AG04450 (cell line): ENCODE results near the gene POC1B. TPM values are rescaled to one million over a fixed set of nuclear protein-coding genes. Genes with fewer than 3 reads are reported as not detected.

Experiments used
- CTCF ChIA-PET: fragments of 300-600, 350-600 bp; formaldehyde crosslinking; extraction: SDS; loops from one replicate; lab custom pipeline; 2022; ENCODE audit warnings: antibody characterized with exemption, inconsistent platforms; lab: Charles Lee
- POLR2A ChIA-PET: fragments of 350-600 bp; formaldehyde crosslinking; extraction: SDS; loops from one replicate; lab custom pipeline; 2021; ENCODE audit warnings: antibody characterized with exemption, inconsistent platforms; lab: Yijun Ruan, JAX
- DNase-seq: peaks from one replicate; pipeline ENCODE4 v3.0.0-alpha.2; 2011; ENCODE audit warnings: low read depth, low spot score
- H3K27ac ChIP-seq: one replicate; pipeline ENCODE4 v1.5.1; 2012; ENCODE audit warnings: low read depth, low read length, control low read depth
- H3K27me3 ChIP-seq: one replicate; pipeline ENCODE4 v1.6.0; 2012; ENCODE audit warnings: low read length; ENCODE audit not compliant: control insufficient read depth, insufficient read depth
- H3K4me3 ChIP-seq: 2 replicates; pipeline ENCODE4 v1.5.1; 2011; ENCODE audit warnings: mild to moderate bottlenecking, low read depth, low read length, control low read depth
- H3K9me3 ChIP-seq: 2 replicates; pipeline ENCODE4 v1.5.1; 2012; ENCODE audit warnings: low read length; ENCODE audit not compliant: control insufficient read depth, insufficient read depth
- CTCF ChIP-seq: IDR thresholded peaks from 2 replicates; pipeline ENCODE4 v1.5.1; 2011; ENCODE audit warnings: low read depth, low read length, control low read depth, inconsistent platforms
- polyA plus RNA-seq: library from polyadenylated mRNA; depleted of rRNA; stranded (reverse); fragments of >200 nt; gene quantifications from 2 replicates; pipeline ENCODE4 v1.2.3, GENCODE V29; 2011; rRNA removed
- small RNA-seq: library from RNA; depleted of rRNA; stranded (forward); fragments of <200 nt; gene quantifications from one replicate; pipeline ENCODE3, GENCODE V24; 2012; ENCODE audit warnings: low read depth; ENCODE audit not compliant: insufficient read length

The POC1B gene
- polyA plus RNA-seq, 1 experiment, result 11.9 TPM

- H3K4me3 ChIP-seq, result no peak overlapping the region
- no peak for DNase-seq
- TF ChIP-seq CTCF, result no peak
- ChIA-PET POLR2A (no interaction called here), CTCF (no interaction called here)
- H3K9me3 ChIP-seq, result no peaks in the 10 kb centered on the region
- no peaks in the 10 kb centered on the region for H3K27me3 ChIP-seq
- H3K27ac ChIP-seq, result no peak overlapping the region
These were observed 153.1 kb downstream of the POC1B start for GRCh38 chr12:89372584-89373370.

- Histone ChIP-seq H3K9me3 (no peaks in the 10 kb centered on the region), H3K4me3 (no peak overlapping the region), H3K27me3 (no peaks in the 10 kb centered on the region), H3K27ac (no peak overlapping the region)
- TF ChIP-seq CTCF, result no peak
- no peak for DNase-seq
- ChIA-PET POLR2A (no interaction called here), CTCF (no interaction called here)
These were observed 155.0 kb downstream of the POC1B start for GRCh38 chr12:89370850-89371249.

GRCh38 chr12:89370421-89370831 is 155.4 kb downstream of the POC1B start:
- DNase-seq, result no peak
- CTCF ChIA-PET, result no interaction called here
- no peak for TF ChIP-seq CTCF
- H3K4me3 ChIP-seq, result no peak overlapping the region
- POLR2A ChIA-PET, result no interaction called here
- no peaks in the 10 kb centered on the region for H3K9me3 ChIP-seq
- no peaks in the 10 kb centered on the region for H3K27me3 ChIP-seq
- H3K27ac ChIP-seq, result no peak overlapping the region

Small RNA genes lying within 50 kb of the gene (small RNA-seq; reads per million reads assigned to genes)
- gene AC025034.2, result not detected
- not detected for gene POC1B-GALNT4

Other genes starting within 250 kb of the POC1B start
- 27.9 and 32.0 TPM in 2 replicates for gene DUSP6, start 173.5 kb downstream of the POC1B start, polyA plus RNA-seq
- 5.3 and 7.3 TPM in 2 replicates for gene GALNT4, start 1.3 kb downstream of the POC1B start, polyA plus RNA-seq
- gene ATP2B1, start 182.8 kb upstream of the POC1B start, polyA plus RNA-seq, result 33.3 and 42.7 TPM in 2 replicates